ENCODE results near the gene BRIP1. TPM values are rescaled to one million over a fixed set of nuclear protein-coding genes. Genes with fewer than 3 reads are reported as not detected.
"Not testable (repeated sequence)": the region's sequence is repeated elsewhere in the genome, so short reads cannot be mapped to it uniquely, and the experiment has no call there.

BRIP1 gene
- total RNA-seq, 1 donor from 2014 or later = 4.3 TPM

GRCh38 chr17:61723914-61724313 is 139.4 kb downstream of the BRIP1 start:
- DNase-seq = no peak

- DNase-seq = no peak
Observed at GRCh38 chr17:61723183-61723582, 140.1 kb downstream of the BRIP1 start.

GRCh38 chr17:61722398-61722797 is 140.9 kb downstream of the BRIP1 start:
- no peak for DNase-seq

GRCh38 chr17:61720016-61720795 is 143.1 kb downstream of the BRIP1 start:
- DNase-seq = no peak

- not testable (repeated sequence) for DNase-seq
Observed at GRCh38 chr17:61719220-61719619, 144.1 kb downstream of the BRIP1 start.

GRCh38 chr17:61718022-61718421 is 145.3 kb downstream of the BRIP1 start:
- DNase-seq = no peak

GRCh38 chr17:61717352-61717751 is 146.0 kb downstream of the BRIP1 start:
- no peak for DNase-seq

- no peak for DNase-seq
Observed at GRCh38 chr17:61716225-61716829, 147.0 kb downstream of the BRIP1 start.

- DNase-seq = no peak
Observed at GRCh38 chr17:61715348-61715747, 148.0 kb downstream of the BRIP1 start.

GRCh38 chr17:61714300-61714699 is 149.0 kb downstream of the BRIP1 start:
- DNase-seq = no peak

- DNase-seq = no peak
Observed at GRCh38 chr17:61713035-61713434, 150.3 kb downstream of the BRIP1 start.

GRCh38 chr17:61710546-61710945 is 152.8 kb downstream of the BRIP1 start:
- no peak for DNase-seq

- DNase-seq = no peak
Observed at GRCh38 chr17:61709567-61709966, 153.8 kb downstream of the BRIP1 start.

- no peak for DNase-seq
Observed at GRCh38 chr17:61704935-61705449, 158.3 kb downstream of the BRIP1 start.

- no peak for DNase-seq
Observed at GRCh38 chr17:61702450-61702849, 160.9 kb downstream of the BRIP1 start.

- DNase-seq = no peak
Observed at GRCh38 chr17:61701978-61702377, 161.3 kb downstream of the BRIP1 start.

GRCh38 chr17:61701334-61701733 is 162.0 kb downstream of the BRIP1 start:
- DNase-seq = no peak

- DNase-seq = peak; percentile 6
Observed at GRCh38 chr17:61700252-61700651, 163.1 kb downstream of the BRIP1 start.

- DNase-seq = no peak
Observed at GRCh38 chr17:61699694-61700093, 163.6 kb downstream of the BRIP1 start.

GRCh38 chr17:61699032-61699431 is 164.3 kb downstream of the BRIP1 start:
- no peak for DNase-seq

GRCh38 chr17:61698244-61698643 is 165.1 kb downstream of the BRIP1 start:
- DNase-seq = no peak

- DNase-seq = no peak
Observed at GRCh38 chr17:61695779-61696337, 167.5 kb downstream of the BRIP1 start.

- no peak for DNase-seq
Observed at GRCh38 chr17:61694095-61694494, 169.2 kb downstream of the BRIP1 start.

Data from dermis blood vessel endothelial cell (primary cell).